Keratinocyte (primary cell): ENCODE results near the gene FLVCR1. TPM values are rescaled to one million over a fixed set of nuclear protein-coding genes. Genes with fewer than 3 reads are reported as not detected.

Experiments used
- DNase-seq: peaks from one replicate; pipeline ENCODE4 v3.0.0-alpha.2; 2011; ENCODE audit warnings: low read depth, missing footprints, low spot score
- FAIRE-seq: peaks from 2 replicates; lab custom pipeline; 2011; peaks lifted over from hg19 to GRCh38; lab: Jason Lieb, UNC
- H2AFZ ChIP-seq: 2 replicates; pipeline ENCODE4 v1.6.0; 2012; ENCODE audit warnings: low read length, control low read depth, inconsistent platforms; ENCODE audit not compliant: control insufficient read depth
- H3K27ac ChIP-seq: 2 replicates; pipeline ENCODE4 v1.5.1; 2011; ENCODE audit warnings: low read length; ENCODE audit not compliant: control insufficient read depth, insufficient read depth
- H3K27me3 ChIP-seq: 3 replicates; pipeline ENCODE4 v1.6.0; 2011; ENCODE audit warnings: low read length; ENCODE audit not compliant: control insufficient read depth, insufficient read depth; ENCODE audit errors: extremely low read depth
- H3K36me3 ChIP-seq, 2 experiments: 2 replicates in 1 of 2; 3 replicates in 1 of 2; pipeline ENCODE4 v1.5.1; 2011; ENCODE audit warnings: low read length in 2 of 2, mild to moderate bottlenecking in 1 of 2; ENCODE audit not compliant: control insufficient read depth in 2 of 2, insufficient read depth in 2 of 2; ENCODE audit errors: extremely low read depth in 1 of 2
- H3K4me1 ChIP-seq: 3 replicates; pipeline ENCODE4 v1.5.1; 2011; ENCODE audit warnings: low read length; ENCODE audit not compliant: control insufficient read depth, insufficient read depth; ENCODE audit errors: extremely low read depth
- H3K4me2 ChIP-seq: 3 replicates; pipeline ENCODE4 v1.6.0; 2011; ENCODE audit warnings: low read depth, low read length; ENCODE audit not compliant: control insufficient read depth, insufficient read depth; ENCODE audit errors: extremely low read depth
- H3K4me3 ChIP-seq, 3 experiments: fragments of 200-600 bp in 1 of 3; sonication (generic) in 1 of 3; 2 replicates in 2 of 3; 3 replicates in 1 of 3; pipeline ENCODE4 v1.5.1; 2011 to 2016; ENCODE audit warnings: low read length in 3 of 3, mild to moderate bottlenecking in 3 of 3, control low read depth in 2 of 3, inconsistent platforms in 1 of 3, low read depth in 1 of 3, mixed read lengths in 1 of 3, mixed run types in 1 of 3, moderate library complexity in 1 of 3; ENCODE audit not compliant: control insufficient read depth in 2 of 3, insufficient read depth in 2 of 3; ENCODE audit errors: extremely low read depth in 1 of 3
- H3K79me2 ChIP-seq: 2 replicates; pipeline ENCODE4 v1.6.0; 2012; ENCODE audit warnings: low read length; ENCODE audit not compliant: control insufficient read depth, insufficient read depth
- H3K9ac ChIP-seq: 3 replicates; pipeline ENCODE4 v1.6.0; 2011; ENCODE audit warnings: low read length; ENCODE audit not compliant: control insufficient read depth, insufficient read depth; ENCODE audit errors: extremely low read depth
- H3K9me1 ChIP-seq: 3 replicates; pipeline ENCODE4 v1.6.0; 2011; ENCODE audit warnings: low read length; ENCODE audit not compliant: control insufficient read depth, insufficient read depth; ENCODE audit errors: extremely low read depth
- H3K9me3 ChIP-seq: 2 replicates; pipeline ENCODE4 v1.5.1; 2012; ENCODE audit warnings: low read depth, low read length; ENCODE audit not compliant: control insufficient read depth
- H4K20me1 ChIP-seq: 3 replicates; pipeline ENCODE4 v1.6.0; 2011; ENCODE audit warnings: low read length; ENCODE audit not compliant: control insufficient read depth, insufficient read depth; ENCODE audit errors: extremely low read depth
- EZH2 ChIP-seq: IDR thresholded peaks from one replicate; pipeline ENCODE4 v1.6.1; 2012; ENCODE audit warnings: inconsistent platforms, mild to moderate bottlenecking, low read length, moderate library complexity
- dilution Hi-C: fragments of 300-500 bp; cut with MboI; formaldehyde crosslinking; loops from one replicate; pipeline ENCODE4 v1.7.0; 2020; ENCODE audit warnings: low sequenced_read_pairs; ENCODE audit not compliant: extremely low pct_ligation_motif_present
- polyA plus RNA-seq, 5 experiments: library from polyadenylated mRNA; depleted of rRNA in 3 of 5; stranded (reverse) in 3 of 5; stranded (forward) in 1 of 5; unstranded in 1 of 5; fragments of >200 nt; gene quantifications; 1 replicate in 1 of 5; 2 replicates in 3 of 5; 3 replicates in 1 of 5; pipeline versions ENCODE4 v1.2.1 to v1.2.3, GENCODE V29; 2011 to 2012; ENCODE audit warnings: missing spikeins in 2 of 5, low read depth in 1 of 5, low replicate concordance in 1 of 5
- TF ChIP-seq, protein P1 (sequence below), 3 experiments: IDR thresholded peaks in 1 of 3; conservative IDR thresholded peaks in 1 of 3; optimal IDR thresholded peaks in 1 of 3; 2 replicates in 2 of 3; 3 replicates in 1 of 3; pipeline versions ENCODE3 to v1.5.1; 2011; ENCODE audit warnings: low read length in 3 of 3, mild to moderate bottlenecking in 3 of 3, moderate library complexity in 2 of 3, control low read depth in 1 of 3, inconsistent platforms in 1 of 3; ENCODE audit not compliant: insufficient read depth in 2 of 3; ENCODE audit errors: extremely low read depth in 1 of 3

FLVCR1 gene
- polyA plus RNA-seq, 1 donor (not counting 4 experiments of a cell fraction or from before 2014, with no cell fraction given), result 6.4 TPM

- Histone ChIP-seq H3K9me1 (no peaks in the 10 kb centered on the region), H3K4me1 (no peaks in the 10 kb centered on the region), H3K27ac (no peak overlapping the region), H3K9me3 (no peaks in the 10 kb centered on the region), H2AFZ (no peak overlapping the region), H3K79me2 (no peaks in the 10 kb centered on the region), H4K20me1 (no peaks in the 10 kb centered on the region), H3K27me3 (no peaks in the 10 kb centered on the region), H3K4me3 (no peak overlapping the region), H3K4me2 (no peak overlapping the region), H3K36me3 (peaks cover 6 to 9% of the 10 kb centered on the region in 2 experiments), H3K9ac (no peak overlapping the region)
- FAIRE-seq (no peak), DNase-seq (no peak)
- dilution Hi-C loops, result no loop called here
- TF ChIP-seq, protein P1, sequence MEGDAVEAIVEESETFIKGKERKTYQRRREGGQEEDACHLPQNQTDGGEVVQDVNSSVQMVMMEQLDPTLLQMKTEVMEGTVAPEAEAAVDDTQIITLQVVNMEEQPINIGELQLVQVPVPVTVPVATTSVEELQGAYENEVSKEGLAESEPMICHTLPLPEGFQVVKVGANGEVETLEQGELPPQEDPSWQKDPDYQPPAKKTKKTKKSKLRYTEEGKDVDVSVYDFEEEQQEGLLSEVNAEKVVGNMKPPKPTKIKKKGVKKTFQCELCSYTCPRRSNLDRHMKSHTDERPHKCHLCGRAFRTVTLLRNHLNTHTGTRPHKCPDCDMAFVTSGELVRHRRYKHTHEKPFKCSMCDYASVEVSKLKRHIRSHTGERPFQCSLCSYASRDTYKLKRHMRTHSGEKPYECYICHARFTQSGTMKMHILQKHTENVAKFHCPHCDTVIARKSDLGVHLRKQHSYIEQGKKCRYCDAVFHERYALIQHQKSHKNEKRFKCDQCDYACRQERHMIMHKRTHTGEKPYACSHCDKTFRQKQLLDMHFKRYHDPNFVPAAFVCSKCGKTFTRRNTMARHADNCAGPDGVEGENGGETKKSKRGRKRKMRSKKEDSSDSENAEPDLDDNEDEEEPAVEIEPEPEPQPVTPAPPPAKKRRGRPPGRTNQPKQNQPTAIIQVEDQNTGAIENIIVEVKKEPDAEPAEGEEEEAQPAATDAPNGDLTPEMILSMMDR (optimal IDR thresholded peaks at IDR 0.05 in 1 of 3, IDR thresholded peaks at IDR 0.05 in 1 of 3, conservative IDR thresholded peaks at IDR 0.05 in 1 of 3; ENCODE audit: extremely low read depth in 1 of 3, insufficient read depth in 2 of 3, low read length in 3 of 3), result no peak
- TF ChIP-seq EZH2, result no peak
These were observed 26.5 kb downstream of the FLVCR1 start for GRCh38 chr1:212884592-212884991.

DNA sequence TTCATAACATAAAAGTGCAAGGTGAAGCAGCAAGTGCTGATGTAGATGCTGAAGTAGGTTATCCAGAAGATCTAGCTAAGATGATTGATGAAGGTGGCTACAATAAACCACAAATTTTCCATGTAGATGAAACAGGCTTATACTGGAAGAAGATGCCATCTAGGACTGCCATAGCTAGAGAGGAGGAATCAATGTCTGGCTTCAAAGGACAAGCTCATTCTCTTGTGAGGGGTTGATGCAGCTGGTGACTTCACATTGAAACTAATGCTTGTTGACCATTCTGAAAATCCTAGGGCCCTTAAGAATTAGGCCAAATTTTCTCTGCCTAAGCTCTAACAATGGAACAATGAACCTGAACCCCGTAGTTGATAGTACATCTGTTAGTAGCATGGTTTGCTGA lies 34.0 kb downstream of the FLVCR1 start:
- dilution Hi-C loops, result no loop called here
- Histone ChIP-seq H3K4me1 (no peaks in the 10 kb centered on the region), H3K36me3 (peaks cover 8 to 13% of the 10 kb centered on the region in 2 experiments), H3K4me3 (no peak overlapping the region), H3K27me3 (no peaks in the 10 kb centered on the region), H3K4me2 (no peak overlapping the region), H3K9me3 (no peaks in the 10 kb centered on the region), H3K27ac (no peak overlapping the region), H2AFZ (no peak overlapping the region), H3K9ac (no peak overlapping the region), H3K9me1 (no peaks in the 10 kb centered on the region), H4K20me1 (no peaks in the 10 kb centered on the region), H3K79me2 (no peaks in the 10 kb centered on the region)
- DNase-seq (no peak), FAIRE-seq (no peak)
- TF ChIP-seq, protein P1 (optimal IDR thresholded peaks at IDR 0.05 in 1 of 3, IDR thresholded peaks at IDR 0.05 in 1 of 3, conservative IDR thresholded peaks at IDR 0.05 in 1 of 3; ENCODE audit: extremely low read depth in 1 of 3, insufficient read depth in 2 of 3, low read length in 3 of 3), result no peak
- TF ChIP-seq EZH2, result no peak
